Psoas muscle (tissue), 8 donors: ENCODE results near the gene RNU6-9. TPM values are rescaled to one million over a fixed set of nuclear protein-coding genes. Genes with fewer than 3 reads are reported as not detected.

Experiments used
- ATAC-seq, 4 donors: fragments of 200-7000 bp; cut with Tn5 transposase; one replicate each; pipeline ENCODE4 v1.9.1; 2020; ENCODE audit warnings: moderate library complexity in 3 of 4, mild to moderate bottlenecking in 2 of 4
- DNase-seq, 2 donors: peaks; one replicate each; pipeline ENCODE4 v3.0.0-alpha.2; 2020
- H3K27ac ChIP-seq: fragments of 200-600 bp; one replicate; pipeline ENCODE4 v1.8.0; 2022
- H3K27me3 ChIP-seq, 3 donors: fragments of 200-600 bp in 1 of 3; one replicate each; pipeline versions ENCODE4 v1.6.1 to v1.8.0; 2013 to 2022; ENCODE audit warnings: low read length in 2 of 3, mild to moderate bottlenecking in 2 of 3, moderate library complexity in 1 of 3; ENCODE audit not compliant: insufficient read depth in 3 of 3
- H3K36me3 ChIP-seq, 2 donors: fragments of 200-600 bp in 1 of 2; one replicate each; pipeline versions ENCODE4 v1.6.1 to v1.8.0; 2013 to 2022; ENCODE audit warnings: low read depth in 1 of 2, mild to moderate bottlenecking in 1 of 2, moderate library complexity in 1 of 2; ENCODE audit not compliant: insufficient read depth in 1 of 2
- H3K4me1 ChIP-seq: fragments of 200-600 bp; one replicate; pipeline ENCODE4 v1.8.0; 2022
- H3K4me3 ChIP-seq: fragments of 200-600 bp; one replicate; pipeline ENCODE4 v1.8.0; 2022; ENCODE audit warnings: mild to moderate bottlenecking
- H3K9me3 ChIP-seq: fragments of 200-600 bp; one replicate; pipeline ENCODE4 v1.8.0; 2022
- CTCF ChIP-seq: fragments of 200-600 bp; IDR thresholded peaks from one replicate; pipeline ENCODE4 v1.8.0; 2022; ENCODE audit warnings: antibody characterized with exemption
- WGBS, 3 donors: extraction: QIAGEN DNeasy Blood & Tissue Kit; methylation state at CpG; one replicate each; pipeline versions ENCODE4 v1.1.6 to v1.1.7; 2013; 5-methylcytosine and 5-hydroxymethylcytosine counted together
- intact Hi-C, 2 donors: fragments of 100-400 bp; cut with DNase I; formaldehyde crosslinking; loops; one replicate each; pipeline versions ENCODE4 v1.11.0 to v1.14.2; 2022
- polyA plus RNA-seq, 3 donors: library from polyadenylated mRNA; stranded (reverse); fragments of 200-250 nt; gene quantifications; one replicate each; pipeline ENCODE4 v1.2.3, GENCODE V29; 2013
- total RNA-seq, 4 donors: library from RNA; stranded (reverse); fragmentation: NEBNext Ultra II Directional in 2 of 4; extraction: Animal tissue kit (Norgen Biotek cat#: 25700) in 2 of 4; gene quantifications; one replicate each; pipeline versions ENCODE4 v1.2.1 to v1.2.4, GENCODE V29; 2021 to 2023
- donor health status: healthy with polysubstance abuse.
- donor health status: DM: no; HTN: no; CAD: no; lungs with moderate emphysema.
- donor health status: Bipolar disorder and iron deficiency.
- donor health status: healthy.
- donor health status: DM: yes; HTN: yes; CAD: no.
- donor health status: DM: no; HTN: no; CAD: no.
- donor health status: DM: no; HTN: no; CAD: no.
- donor health status: DM: yes; HTN: yes; CAD: no.

Gene RNU6-9
- total and polyA plus RNA-seq, 7 donors: not detected

GRCh38 chr19:902446-903226 is 9.4 kb downstream of the RNU6-9 start:
- 80 to 89% (median 82%) methylated on average over 14 of the region's 14 CpGs for WGBS, 3 donors
- no peaks in the 10 kb centered on the region for H3K9me3 ChIP-seq
- H3K27ac ChIP-seq: no peak overlapping the region
- no peak for ATAC-seq
- H3K36me3 ChIP-seq: peaks cover 0 to 16% of the 10 kb centered on the region in 2 donors
- no peak for DNase-seq
- intact Hi-C loops: no loop called here
- no peaks in the 10 kb centered on the region for H3K4me1 ChIP-seq
- H3K27me3 ChIP-seq: no peaks in the 10 kb centered on the region
- TF ChIP-seq CTCF: no peak
- H3K4me3 ChIP-seq: no peak overlapping the region

- intact Hi-C loops: no loop called here
Measured at GRCh38 chr19:903266-903797, 10.0 kb downstream of the RNU6-9 start.

GRCh38 chr19:904545-904944 is 11.3 kb downstream of the RNU6-9 start:
- ATAC-seq (no peak), DNase-seq (no peak)
- H3K27me3 ChIP-seq: no peaks in the 10 kb centered on the region
- H3K9me3 ChIP-seq: no peaks in the 10 kb centered on the region
- no peak for TF ChIP-seq CTCF
- no peak overlapping the region for H3K4me3 ChIP-seq
- H3K36me3 ChIP-seq: peaks cover 0 to 7% of the 10 kb centered on the region in 2 donors
- H3K4me1 ChIP-seq: no peaks in the 10 kb centered on the region
- 91 to 93% (median 92%) methylated on average over 8 of the region's 8 CpGs for WGBS, 3 donors
- intact Hi-C loops: no loop called here
- no peak overlapping the region for H3K27ac ChIP-seq

More at GRCh38 chr19:903266-903797, 10.0 kb downstream of the RNU6-9 start:
- 58 to 68% (median 59%) methylated on average over 30 to 32 of the region's 32 CpGs for WGBS, 3 donors
- TF ChIP-seq CTCF: no peak
- Histone ChIP-seq H3K27ac (no peak overlapping the region), H3K36me3 (peaks cover 0 to 16% of the 10 kb centered on the region in 2 donors), H3K4me3 (no peak overlapping the region), H3K4me1 (no peaks in the 10 kb centered on the region), H3K9me3 (no peaks in the 10 kb centered on the region), H3K27me3 (no peaks in the 10 kb centered on the region)
- DNase-seq: peak in 1 of 2 donors; percentile 45
- peak in 1 of 4 donors; percentile 8 for ATAC-seq

- H3K36me3 ChIP-seq: no peaks in the 10 kb centered on the region
- DNase-seq: no peak
- TF ChIP-seq CTCF: no peak
- H3K9me3 ChIP-seq: no peaks in the 10 kb centered on the region
- no peaks in the 10 kb centered on the region for H3K4me1 ChIP-seq
- H3K27ac ChIP-seq: no peak overlapping the region
- no peaks in the 10 kb centered on the region for H3K27me3 ChIP-seq
- intact Hi-C loops: no loop called here
- H3K4me3 ChIP-seq: no peak overlapping the region
- 92 to 97% (median 94%) methylated on average over 7 of the region's 7 CpGs for WGBS, 3 donors
- no peak for ATAC-seq
Measured at GRCh38 chr19:906480-906879, 13.2 kb downstream of the RNU6-9 start.
